Measurements from ENCODE around the gene SCT.

The SCT gene

GRCh38 chr11:646214-646613 lies 19.2 kb upstream of the SCT start:
- in situ Hi-C loops (cut with HindIII; ENCODE audit: low sequenced_read_pairs), result no loop called here

- in situ Hi-C loops (cut with HindIII; ENCODE audit: low sequenced_read_pairs), result no loop called here
Observed at GRCh38 chr11:645536-645935, 18.6 kb upstream of the SCT start.

DNA sequence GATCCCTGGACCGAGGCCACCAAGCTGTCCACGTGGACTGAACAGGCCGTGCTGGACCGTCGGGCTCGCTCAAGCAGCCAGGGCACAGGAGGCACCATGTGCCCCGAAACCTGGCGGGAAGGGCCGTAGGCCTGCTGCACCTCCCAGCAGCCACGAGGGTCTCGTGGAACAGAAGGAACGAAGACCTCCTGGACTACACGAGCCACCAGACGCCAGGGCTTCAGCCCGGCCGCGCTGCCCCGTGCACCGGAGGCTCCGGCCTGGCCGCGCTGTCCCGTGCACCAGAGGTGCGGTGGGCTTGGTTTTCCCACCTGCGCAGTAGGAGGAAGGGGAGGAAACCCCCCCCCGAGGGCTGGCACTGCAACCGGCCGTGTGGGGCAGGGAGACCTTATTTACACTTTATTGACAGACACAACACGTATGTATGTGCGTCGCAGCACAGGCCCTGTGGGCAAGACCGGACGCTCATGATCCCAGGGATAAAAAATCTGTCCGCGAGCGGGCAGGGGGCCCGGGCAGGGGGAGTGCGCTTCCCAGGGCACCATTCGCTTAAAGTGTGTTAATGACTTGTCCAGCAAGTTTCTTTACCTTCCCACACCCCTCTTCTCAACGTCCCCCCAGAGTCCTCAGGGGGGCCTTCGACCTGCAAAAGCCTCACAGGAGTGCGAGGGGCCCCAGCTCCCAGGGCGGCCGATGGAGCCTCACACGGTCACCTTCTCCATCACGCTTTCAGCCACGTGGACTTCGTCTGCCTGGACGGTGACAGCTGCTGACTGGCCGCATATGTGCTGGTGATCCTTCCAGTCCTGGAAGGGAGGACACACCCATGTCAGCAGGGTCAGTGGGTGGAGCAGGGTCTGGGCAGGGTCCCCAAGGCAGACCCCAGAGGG lies 17.1 kb upstream of the SCT start:
- in situ Hi-C loops (cut with HindIII; ENCODE audit: low sequenced_read_pairs), result no loop called here

DNA sequence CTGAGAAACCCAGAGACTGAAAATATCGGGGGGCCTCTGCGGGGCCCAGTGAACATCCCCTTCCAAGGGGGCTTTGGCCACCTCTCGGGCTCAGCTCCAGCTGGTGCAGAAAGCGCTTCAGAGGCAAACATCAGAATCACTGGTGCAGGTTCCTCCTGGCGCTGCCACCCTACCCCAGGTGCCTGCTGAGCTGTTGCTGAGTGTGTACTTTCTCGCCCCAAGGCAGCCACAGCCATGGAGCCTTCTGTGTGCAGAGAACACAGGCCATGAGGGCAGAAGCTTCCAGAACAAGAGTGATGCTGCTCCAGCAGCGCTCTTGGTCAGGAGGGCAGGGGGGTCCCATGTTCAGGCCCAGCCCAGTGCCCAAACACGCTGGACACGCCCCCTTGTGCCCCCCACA lies 16.4 kb upstream of the SCT start:
- in situ Hi-C loops (cut with HindIII; ENCODE audit: low sequenced_read_pairs), result no loop called here

- in situ Hi-C loops (cut with HindIII; ENCODE audit: low sequenced_read_pairs), result no loop called here
Observed at GRCh38 chr11:641806-642370, 14.9 kb upstream of the SCT start.

GRCh38 chr11:640021-640706 lies 13.2 kb upstream of the SCT start:
- in situ Hi-C loops (cut with HindIII; ENCODE audit: low sequenced_read_pairs), result no loop called here

GRCh38 chr11:639332-639955 lies 12.5 kb upstream of the SCT start:
- in situ Hi-C loops (cut with HindIII; ENCODE audit: low sequenced_read_pairs), result no loop called here

- in situ Hi-C loops (cut with HindIII; ENCODE audit: low sequenced_read_pairs), result no loop called here
Observed at GRCh38 chr11:638631-639331, 11.8 kb upstream of the SCT start.

DNA sequence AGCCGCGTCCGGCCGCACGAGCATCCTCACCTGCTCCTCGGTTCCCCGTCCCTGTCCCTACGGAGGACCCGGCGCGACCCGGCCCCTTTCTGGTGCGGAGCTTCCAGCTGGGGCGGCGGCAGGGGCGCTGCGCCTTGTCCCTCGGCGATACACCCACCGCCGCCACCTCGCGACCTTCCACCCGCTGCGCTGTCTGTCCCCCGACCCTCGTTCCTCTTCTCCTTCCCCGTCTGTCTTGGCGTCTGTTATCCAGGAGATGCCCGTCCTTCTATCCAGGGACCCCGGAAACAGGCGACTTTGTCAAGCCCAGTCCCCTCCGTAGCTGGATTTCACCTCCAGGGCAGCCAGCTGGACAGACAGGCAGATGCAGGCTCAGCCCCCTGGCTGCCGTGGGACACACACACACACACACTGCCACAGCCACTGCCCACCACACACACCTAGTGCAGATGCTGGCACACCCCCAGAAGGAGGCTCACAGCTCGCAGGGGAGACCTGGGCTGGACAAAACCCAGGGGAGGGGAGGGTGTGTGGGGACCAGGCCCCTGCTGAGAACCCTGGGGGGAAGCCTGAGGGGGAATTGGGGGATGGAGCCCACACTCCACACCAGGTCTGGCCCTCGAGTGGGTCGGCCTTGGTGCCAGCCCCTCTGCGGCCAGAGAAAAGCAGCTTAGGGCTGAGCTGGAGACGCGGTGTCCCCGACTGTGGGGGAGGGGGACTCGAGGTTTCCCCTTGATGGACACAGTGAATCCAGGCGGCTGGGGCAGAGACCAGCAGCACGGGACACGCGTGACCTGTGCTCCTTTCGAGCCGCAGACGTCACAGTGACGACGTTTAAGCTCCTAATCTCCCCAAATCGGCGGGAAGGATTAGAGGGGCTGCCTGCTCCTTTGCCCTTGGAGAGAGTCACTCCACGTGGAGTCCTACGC lies 10.9 kb upstream of the SCT start:
- in situ Hi-C loops (cut with HindIII; ENCODE audit: low sequenced_read_pairs), result no loop called here

- in situ Hi-C loops (cut with HindIII; ENCODE audit: low sequenced_read_pairs), result no loop called here
Observed at GRCh38 chr11:637333-637592, 10.3 kb upstream of the SCT start.

DNA sequence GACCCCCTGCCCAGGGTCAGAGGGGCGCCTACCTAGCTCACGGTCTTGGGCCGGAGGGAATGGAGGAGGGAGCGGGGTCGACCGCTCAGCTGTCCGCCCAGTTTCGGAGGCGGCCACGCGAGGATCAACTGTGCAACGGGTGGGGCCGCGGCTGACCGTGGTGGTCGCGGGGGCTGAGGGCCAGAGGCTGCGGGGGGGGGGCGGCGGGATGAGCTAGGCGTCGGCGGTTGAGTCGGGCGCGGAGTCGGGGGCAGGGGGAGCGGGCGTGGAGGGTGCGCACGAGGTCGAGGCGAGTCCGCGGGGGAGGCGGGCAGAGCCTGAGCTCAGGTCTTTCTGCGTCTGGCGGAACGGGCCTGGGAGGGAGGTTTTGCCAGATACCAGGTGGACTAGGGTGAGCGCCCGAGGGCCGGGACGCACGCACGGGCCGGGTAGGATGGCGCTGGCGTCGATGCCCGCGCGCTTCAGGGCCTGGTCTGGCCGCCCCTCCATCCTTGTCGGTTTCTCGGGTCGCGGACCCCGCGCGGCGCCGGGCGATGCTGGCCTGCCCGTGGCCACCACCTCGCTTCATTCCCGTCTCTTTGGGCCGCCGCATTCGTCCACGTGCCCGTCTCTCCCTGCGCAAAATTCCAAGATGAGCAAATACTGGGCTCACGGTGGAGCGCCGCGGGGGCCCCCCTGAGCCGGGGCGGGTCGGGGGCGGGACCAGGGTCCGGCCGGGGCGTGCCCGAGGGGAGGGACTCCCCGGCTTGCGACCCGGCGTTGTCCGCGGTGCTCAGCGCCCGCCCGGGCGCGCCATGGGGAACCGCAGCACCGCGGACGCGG lies 9.7 kb upstream of the SCT start, which contains the start of gene DRD4:
Gene DRD4 (plus strand): TSS at position 759 of the 822 bp plus-strand sequence. CDS start 36 bp downstream, at position 795.
- in situ Hi-C loops (cut with HindIII; ENCODE audit: low sequenced_read_pairs), result no loop called here

GRCh38 chr11:635945-636510 lies 9.0 kb upstream of the SCT start:
- in situ Hi-C loops (cut with HindIII; ENCODE audit: low sequenced_read_pairs), result no loop called here

- in situ Hi-C loops (cut with HindIII; ENCODE audit: low sequenced_read_pairs), result no loop called here
Observed at GRCh38 chr11:630871-631270, 3.9 kb upstream of the SCT start.

DNA sequence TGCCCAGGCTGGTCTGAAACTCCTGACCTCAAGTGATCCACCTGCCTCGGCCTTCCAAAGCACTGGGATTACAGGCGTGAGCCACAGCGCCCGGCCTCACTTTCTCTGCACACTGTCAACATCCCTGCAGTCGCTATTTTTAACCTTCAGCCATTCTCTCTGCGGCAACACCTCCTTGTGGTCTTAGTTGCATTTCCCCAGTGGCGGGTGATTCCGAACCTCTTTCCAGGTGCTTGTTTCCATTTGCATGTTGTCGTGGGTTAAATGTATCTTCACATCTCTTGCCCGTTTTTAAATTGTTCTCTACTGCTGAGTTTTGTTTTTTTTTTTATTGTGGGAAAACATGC lies 2.2 kb upstream of the SCT start:
- in situ Hi-C loops (cut with HindIII; ENCODE audit: low sequenced_read_pairs), result no loop called here

- in situ Hi-C loops (cut with HindIII; ENCODE audit: low sequenced_read_pairs), result no loop called here
Observed at GRCh38 chr11:628056-628455, 1.1 kb upstream of the SCT start.

DNA sequence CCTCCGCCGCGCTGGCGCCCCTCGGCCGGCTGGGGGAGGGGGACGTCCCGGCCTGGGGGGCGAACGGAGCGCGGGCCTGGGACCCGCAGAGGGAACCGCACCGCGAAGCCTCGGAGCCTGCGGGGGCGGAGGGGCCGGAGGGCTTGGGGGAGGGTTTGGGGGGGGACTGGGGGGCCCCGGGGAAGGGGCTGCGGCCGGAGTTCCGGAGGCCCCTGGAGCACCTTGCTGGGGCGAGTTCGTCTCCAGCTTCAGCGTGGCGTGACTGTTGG lies 261 bp upstream of the SCT start:
- in situ Hi-C loops (cut with HindIII; ENCODE audit: low sequenced_read_pairs), result no loop called here

DNA sequence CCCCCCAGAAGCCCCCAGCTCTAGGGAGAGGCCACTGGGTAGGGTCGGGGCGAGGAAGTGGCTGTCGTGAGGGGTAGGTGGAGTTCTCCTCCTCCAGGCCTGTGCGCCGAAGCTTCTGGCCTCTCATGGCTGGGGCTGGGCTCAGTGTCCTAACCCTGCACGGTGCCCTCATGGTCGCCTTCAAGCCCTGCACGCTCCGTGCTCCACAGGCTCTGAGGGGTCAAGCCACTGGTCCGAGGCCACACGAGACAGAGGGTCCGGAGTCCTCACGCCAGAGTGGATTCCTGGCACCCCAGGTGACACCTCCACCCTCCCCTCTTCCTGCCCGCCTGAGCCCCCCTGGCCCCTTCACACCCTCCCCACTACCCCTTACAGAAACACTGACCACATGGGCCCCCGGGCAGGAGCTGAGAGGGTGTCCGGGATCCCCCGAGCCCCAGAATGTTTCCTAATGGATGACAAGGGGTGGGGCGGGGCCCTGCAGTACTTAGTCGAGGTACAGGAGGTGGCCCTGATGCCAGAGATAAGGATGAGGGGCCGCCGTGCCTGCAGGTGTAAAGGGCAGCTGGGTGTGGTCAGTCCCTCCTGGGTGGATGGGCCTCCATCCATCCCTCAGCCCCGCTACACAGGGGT lies 1.2 kb downstream of the SCT start:
- in situ Hi-C loops (cut with HindIII; ENCODE audit: low sequenced_read_pairs), result no loop called here

- in situ Hi-C loops (cut with HindIII; ENCODE audit: low sequenced_read_pairs), result no loop called here
Observed at GRCh38 chr11:624705-625635, 2.0 kb downstream of the SCT start, which contains the start of gene CDHR5. CDHR5 (minus strand) TSS chr11:624955; CDS start chr11:624902, 53 bp downstream.

Data from endothelial cell of hepatic sinusoid (primary cell).